Stimulated activated CD8-positive, alpha-beta memory T cell treated with anti-CD3 and anti-CD28 coated beads, Interleukin-7, amount 100 ng/mL, for 48 hours (primary cell): ENCODE measurements around the gene SLC12A7.

Experiments
- DNase-seq, 2 donors: peaks; one replicate each; pipeline ENCODE4 v3.0.0-alpha.2; 2020; ENCODE audit warnings: low read depth in 1 of 2; ENCODE audit errors: extremely low read depth in 1 of 2

Gene SLC12A7

GRCh38 chr5:1112596-1113331 is 901 bp upstream of the SLC12A7 start:
- no peak for DNase-seq

GRCh38 chr5:1111241-1111726 is 579 bp downstream of the SLC12A7 start:
- no peak for DNase-seq

GRCh38 chr5:1110307-1111240 is 1.3 kb downstream of the SLC12A7 start:
- DNase-seq, result no peak

- DNase-seq, result no peak
Observed at GRCh38 chr5:1109542-1110306, 2.1 kb downstream of the SLC12A7 start.

- DNase-seq, result no peak
Observed at GRCh38 chr5:1108865-1109174, 3.0 kb downstream of the SLC12A7 start.

- DNase-seq, result no peak
Observed at GRCh38 chr5:1108023-1108864, 3.6 kb downstream of the SLC12A7 start.

- no peak for DNase-seq
Observed at GRCh38 chr5:1107167-1108022, 4.5 kb downstream of the SLC12A7 start.

GRCh38 chr5:1106385-1107166 is 5.3 kb downstream of the SLC12A7 start:
- DNase-seq, result peak in 1 of 2 donors; percentile 29

- peak in 1 of 2 donors; percentile 18 for DNase-seq
Observed at GRCh38 chr5:1105350-1106265, 6.3 kb downstream of the SLC12A7 start.

- no peak for DNase-seq
Observed at GRCh38 chr5:1104327-1105006, 7.4 kb downstream of the SLC12A7 start.

- no peak for DNase-seq
Observed at GRCh38 chr5:1103505-1104326, 8.1 kb downstream of the SLC12A7 start.

GRCh38 chr5:1103093-1103492 is 8.8 kb downstream of the SLC12A7 start:
- no peak for DNase-seq

- no peak for DNase-seq
Observed at GRCh38 chr5:1101961-1102713, 9.7 kb downstream of the SLC12A7 start.

GRCh38 chr5:1100664-1101574 is 10.9 kb downstream of the SLC12A7 start:
- no peak for DNase-seq
